Raji (cell line): ENCODE measurements around the gene AKAP6.

Experiments used
- POLR2A ChIP-seq: IDR thresholded peaks from 2 replicates; pipeline ENCODE4 v1.6.1; 2011; ENCODE audit warnings: low read depth, low read length, control low read depth; ENCODE audit not compliant: insufficient read depth

AKAP6 gene, protein sequence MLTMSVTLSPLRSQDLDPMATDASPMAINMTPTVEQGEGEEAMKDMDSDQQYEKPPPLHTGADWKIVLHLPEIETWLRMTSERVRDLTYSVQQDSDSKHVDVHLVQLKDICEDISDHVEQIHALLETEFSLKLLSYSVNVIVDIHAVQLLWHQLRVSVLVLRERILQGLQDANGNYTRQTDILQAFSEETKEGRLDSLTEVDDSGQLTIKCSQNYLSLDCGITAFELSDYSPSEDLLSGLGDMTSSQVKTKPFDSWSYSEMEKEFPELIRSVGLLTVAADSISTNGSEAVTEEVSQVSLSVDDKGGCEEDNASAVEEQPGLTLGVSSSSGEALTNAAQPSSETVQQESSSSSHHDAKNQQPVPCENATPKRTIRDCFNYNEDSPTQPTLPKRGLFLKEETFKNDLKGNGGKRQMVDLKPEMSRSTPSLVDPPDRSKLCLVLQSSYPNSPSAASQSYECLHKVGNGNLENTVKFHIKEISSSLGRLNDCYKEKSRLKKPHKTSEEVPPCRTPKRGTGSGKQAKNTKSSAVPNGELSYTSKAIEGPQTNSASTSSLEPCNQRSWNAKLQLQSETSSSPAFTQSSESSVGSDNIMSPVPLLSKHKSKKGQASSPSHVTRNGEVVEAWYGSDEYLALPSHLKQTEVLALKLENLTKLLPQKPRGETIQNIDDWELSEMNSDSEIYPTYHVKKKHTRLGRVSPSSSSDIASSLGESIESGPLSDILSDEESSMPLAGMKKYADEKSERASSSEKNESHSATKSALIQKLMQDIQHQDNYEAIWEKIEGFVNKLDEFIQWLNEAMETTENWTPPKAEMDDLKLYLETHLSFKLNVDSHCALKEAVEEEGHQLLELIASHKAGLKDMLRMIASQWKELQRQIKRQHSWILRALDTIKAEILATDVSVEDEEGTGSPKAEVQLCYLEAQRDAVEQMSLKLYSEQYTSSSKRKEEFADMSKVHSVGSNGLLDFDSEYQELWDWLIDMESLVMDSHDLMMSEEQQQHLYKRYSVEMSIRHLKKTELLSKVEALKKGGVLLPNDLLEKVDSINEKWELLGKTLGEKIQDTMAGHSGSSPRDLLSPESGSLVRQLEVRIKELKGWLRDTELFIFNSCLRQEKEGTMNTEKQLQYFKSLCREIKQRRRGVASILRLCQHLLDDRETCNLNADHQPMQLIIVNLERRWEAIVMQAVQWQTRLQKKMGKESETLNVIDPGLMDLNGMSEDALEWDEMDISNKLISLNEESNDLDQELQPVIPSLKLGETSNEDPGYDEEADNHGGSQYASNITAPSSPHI (N-terminal part only)

DNA sequence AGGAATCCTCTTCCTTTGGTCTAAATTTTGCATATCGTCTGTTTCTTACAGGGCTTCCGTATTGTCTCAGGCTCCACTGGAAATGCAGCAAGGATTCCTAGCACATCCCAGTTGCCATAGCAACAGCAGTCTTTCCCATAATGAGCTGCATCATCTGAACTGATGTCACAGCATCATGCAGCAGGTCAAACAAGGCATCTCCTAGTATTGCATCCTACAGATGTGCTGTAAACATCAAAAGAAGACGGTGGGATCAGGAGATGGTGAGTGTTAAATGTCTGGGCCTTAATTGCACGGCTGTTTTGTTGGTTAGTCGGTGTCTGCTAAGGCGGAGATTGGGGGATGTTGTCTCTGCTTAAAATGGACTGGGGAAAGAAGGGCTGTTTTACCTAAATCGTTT lies at the start of gene AKAP6:
AKAP6 (plus strand) TSS at position 153 of the 400 bp plus-strand sequence. CDS start 104,196 bp downstream, outside the sequence.
- no peak for TF ChIP-seq POLR2A

DNA sequence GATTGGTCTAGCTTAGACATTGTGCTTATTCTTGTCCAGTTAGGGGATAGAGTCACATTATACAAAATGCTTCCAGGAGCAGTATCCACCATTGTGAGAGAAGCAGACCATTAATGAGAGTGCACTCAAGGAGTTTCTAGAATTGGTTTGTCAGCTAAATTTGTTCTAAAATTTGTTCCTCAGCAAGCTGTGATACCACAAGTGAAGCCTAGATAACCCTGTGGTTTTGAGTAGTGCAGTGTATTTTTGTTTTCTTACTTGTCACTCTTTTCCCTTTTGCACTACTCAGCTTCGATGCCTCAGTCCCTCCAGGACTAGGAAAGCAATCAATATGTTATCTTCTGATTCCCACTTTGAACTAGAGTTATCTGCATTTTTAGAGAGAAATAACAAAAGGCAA lies 42.5 kb upstream of the AKAP6 start:
- TF ChIP-seq POLR2A, result no peak

DNA sequence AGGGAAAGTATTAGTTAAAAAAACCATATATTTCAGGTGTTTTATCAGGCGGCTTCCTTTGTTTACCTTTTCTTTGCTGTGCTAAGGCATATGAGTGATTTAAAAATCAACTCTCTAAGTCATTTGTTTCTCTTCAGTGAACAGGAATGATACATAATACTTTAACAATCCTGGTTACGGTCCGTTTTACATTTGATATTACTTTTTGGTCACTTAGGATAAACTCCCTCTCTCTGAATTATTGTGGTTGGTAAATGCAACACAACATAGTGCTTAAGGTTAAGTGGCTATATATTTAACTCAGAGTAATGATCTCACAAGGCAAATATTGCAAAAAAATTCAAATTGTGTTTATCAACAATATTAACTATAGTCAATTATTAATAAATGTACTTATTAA lies 32.7 kb upstream of the AKAP6 start:
- TF ChIP-seq POLR2A, result no peak

DNA sequence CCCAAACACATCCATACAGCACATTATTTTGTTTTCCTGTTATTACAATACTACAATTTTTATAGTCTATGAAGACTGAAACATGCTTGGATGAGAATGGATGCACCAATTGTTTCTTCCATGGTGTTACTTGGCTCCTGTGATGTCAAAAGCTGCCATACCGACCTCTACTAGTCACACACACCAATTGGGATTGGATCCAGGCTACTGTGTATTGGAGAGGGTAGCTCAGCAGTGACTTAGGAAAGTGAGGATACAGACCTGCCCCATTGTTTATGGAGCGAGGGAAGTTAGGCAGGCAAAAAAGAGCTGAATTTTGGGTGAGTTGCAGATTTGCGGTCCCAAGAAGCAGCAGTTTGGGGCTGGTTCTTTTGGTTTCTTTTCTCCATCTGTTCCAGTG lies 30.8 kb upstream of the AKAP6 start:
- no peak for TF ChIP-seq POLR2A

DNA sequence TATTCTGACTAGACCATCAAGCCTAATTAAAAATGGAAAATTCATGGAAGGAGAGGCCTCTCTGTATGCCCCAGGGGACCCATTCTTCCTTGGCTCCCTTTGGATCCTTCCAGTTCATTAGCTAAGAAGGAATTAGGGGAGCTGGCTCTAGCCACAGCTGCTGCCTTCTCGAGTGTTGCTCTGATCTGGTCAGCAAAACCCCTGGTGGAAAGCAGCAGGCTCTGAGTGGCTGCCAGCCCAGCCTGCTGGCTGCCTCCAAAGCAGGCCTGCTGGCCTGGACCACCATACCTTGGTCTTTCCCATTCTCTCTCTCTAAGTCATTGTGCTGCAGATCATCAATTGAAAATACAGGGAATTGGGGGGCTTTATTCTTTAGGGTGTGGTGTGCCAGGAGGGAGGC lies 29.0 kb upstream of the AKAP6 start:
- TF ChIP-seq POLR2A, result no peak

DNA sequence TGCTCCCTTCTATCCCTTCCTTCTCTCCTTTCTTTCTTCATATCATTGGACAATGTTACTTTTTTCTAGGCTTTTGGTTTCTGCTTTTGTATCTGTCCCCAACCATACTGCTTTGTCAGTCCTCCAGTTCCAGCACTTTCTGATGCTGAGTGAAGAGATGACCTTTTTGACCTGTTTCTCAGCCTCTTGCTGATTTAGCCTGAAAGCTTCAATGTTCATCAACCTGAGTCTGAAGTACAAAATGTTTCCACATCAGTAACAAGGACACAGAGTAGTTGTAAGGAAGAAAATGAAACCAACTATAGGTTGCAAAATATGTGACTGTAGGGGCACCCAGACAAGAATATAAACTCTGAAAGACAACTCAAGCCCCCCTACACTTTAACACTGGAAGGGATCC lies 25.2 kb upstream of the AKAP6 start:
- TF ChIP-seq POLR2A, result no peak

DNA sequence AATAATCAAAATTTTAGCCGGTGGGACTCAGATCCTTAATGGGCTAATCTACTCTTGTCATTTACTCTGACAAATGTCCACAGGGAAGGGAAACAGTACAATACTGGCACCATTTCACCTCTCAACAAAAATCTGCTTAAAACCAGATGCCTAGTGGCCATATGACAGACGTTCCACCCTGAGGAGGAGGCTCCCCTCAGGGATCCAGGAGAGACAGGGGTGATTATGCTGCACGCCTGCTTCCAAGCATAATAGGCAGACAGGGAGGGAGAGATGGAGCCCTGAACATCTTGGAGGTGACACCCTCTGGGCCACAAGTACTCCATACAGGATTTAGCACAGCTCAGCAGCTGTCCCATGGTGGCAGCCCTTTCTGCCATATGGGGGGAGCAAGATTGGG lies 24.8 kb upstream of the AKAP6 start:
- no peak for TF ChIP-seq POLR2A

DNA sequence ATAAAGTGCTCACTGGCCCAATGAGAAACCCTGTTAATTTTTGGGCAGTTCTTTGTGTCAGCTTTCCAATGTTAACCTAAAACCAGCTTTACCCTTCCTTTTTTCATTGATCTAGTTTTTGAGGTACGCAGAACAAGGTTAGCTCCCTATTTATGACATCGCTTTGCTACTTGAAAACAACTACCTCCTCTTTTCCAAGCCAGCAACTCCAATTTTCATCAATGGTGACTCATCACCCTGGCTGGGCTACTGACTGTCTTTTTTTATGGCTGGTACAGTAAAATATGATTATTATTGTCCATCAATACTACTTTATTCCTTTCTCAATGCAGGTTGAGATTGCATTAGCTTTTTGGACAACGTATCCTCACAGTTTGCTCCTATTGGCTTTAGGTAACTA lies 22.5 kb upstream of the AKAP6 start:
- no peak for TF ChIP-seq POLR2A

DNA sequence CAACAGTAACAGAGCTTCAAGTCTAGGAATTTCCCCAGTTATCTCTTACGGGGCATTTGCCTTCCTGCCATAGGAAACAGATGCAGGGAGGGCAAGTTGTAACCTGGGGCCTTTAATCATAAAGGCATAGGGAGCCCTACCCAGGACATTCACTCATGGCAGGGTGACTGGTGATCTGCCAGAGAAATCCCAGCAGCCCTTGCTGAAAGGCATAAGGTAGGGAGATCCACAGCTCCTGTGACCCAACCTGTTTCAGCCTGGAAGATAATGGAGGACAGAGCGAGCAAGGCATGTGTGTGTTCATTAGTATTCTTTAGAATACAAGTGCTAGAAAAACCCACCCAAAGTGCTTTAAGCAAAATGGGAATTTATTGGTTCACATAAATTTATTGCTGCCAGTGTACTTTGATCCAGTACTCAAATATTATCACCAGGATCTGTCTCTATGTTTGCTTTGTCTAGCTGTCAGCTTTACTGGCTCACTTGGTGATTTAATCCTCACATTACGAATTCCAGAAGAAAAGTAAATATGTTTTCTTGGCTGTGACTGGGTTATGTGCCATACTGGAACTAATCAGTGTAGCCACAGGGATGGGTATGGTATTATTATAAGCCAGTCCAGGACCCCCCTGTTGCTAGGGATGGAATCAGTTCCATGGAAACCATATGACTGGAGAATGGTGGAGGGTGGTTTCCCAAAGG lies 21.1 kb upstream of the AKAP6 start:
- TF ChIP-seq POLR2A, result no peak

DNA sequence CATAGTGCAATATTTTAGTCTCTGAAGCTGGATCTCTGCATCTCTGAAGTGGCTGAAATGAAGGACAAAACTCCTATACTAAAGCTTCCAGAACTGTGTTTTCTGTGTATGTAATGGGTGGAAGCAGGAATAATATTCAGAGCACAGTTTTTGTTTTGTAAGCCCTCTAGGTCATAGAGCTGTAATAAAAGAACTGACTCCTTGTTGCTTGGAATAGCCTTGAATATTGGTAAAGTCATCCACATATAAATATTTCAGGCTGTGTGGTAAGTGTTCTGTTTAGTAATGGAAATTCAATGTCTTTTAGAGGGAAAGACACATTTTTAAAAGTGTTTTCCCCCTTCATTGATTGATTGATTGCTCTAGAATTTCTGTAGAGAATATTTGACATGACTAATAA lies 18.2 kb upstream of the AKAP6 start:
- TF ChIP-seq POLR2A, result no peak

DNA sequence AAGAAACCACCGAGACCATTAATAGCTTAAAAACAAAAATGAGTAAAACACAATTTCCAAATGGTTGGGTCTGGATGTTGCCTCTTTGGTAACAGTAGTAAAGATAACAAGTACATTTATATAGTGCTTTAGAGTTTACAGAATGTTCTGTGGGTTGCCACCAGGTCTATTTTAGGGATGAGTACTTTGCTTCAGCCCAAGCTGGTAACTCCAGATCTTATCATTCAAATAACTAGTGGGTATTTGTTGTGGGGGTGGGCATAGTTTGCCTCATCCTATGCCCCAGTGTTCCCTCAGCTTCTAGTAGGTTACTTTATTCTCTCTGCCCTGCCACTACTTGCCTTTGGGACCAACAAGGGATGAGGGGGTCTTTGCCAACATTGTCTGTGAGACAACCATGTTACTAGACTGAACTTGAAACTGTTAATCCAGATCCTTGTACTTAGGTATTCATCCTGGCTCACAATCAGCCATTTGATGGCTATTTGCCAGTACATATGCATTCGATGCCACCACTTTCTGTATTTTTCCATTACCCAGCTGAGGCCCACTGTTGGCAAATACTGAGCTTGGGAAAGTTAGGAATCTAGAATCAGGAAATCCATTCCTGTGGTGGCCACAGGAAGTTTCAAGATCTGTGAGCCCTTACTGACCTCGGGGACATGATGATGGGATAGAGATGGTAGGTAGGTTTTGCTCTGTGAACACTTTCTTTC lies 17.6 kb upstream of the AKAP6 start:
- TF ChIP-seq POLR2A, result no peak

DNA sequence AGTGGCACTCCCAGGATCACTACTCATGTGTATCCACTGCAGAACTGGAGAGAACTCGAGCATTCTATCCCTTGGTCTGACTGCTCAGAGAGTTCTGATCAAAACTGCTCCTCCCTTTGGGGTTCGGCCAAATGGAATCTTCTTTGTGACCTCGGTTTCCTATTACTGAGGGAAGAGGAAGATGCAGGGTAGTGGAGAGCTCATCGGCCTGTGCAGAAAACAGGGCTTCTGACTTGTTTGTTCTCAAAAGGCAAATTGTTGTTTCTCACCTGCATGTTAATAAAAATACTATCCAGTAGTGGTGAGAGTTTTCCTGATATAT lies 17.1 kb upstream of the AKAP6 start:
- TF ChIP-seq POLR2A, result no peak

DNA sequence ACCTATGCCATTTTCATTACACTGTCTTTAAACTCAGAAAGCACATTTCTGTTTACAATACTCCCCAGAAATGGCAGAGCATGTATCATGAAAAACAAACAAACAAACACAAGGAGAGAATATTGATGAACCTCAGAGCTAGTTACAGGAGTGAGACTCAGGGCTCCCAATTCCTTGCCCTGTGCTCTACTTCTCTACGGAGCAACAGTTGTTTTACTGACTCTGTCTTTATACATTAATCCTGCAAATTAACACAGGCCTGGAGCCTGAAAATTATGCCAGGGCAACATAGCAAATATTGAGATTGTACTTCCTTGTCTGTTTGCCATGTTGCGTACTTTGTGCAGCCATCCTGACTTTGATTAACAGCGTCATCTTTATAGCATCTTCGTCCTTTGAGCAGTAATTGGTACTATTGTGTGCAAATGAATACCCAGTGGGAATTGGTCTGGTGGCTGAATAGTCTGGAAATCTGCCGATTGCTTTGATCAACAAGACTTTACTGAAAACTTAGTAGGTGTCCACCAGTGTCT lies 15.2 kb upstream of the AKAP6 start:
- TF ChIP-seq POLR2A, result no peak

DNA sequence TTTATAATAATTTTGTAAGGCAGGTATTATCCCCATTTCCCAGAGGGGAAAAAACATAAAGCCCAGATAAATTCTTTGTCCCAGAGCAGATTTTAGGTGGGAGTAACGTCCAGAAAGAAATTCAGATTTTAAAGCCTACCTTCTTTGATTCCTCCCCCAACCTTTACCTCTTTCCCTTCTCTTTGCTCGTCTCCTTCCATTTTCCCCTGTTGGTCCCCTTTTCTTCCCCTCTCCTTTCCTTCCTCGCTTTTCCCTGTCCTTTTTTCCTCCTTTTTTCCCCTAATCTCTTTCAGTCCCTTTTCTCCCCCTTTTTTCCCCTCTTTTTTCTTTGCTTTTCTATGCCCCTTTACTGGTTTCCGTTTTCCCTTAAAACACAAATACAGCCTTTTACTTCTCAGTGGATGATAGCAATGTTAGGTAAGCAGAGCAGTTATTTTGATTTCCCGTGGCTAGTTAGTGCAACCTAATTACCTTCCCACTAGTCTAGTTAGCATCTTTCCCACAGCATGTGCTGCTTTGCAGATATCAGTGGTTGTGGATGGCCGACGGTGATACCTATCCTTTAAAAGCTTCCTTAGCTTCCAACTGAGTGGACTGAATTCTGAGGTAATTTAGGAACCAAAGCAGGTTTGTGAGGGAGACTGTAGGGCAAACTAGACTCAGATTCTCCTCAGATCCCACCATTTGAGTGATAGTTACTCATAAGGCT lies 10.9 kb upstream of the AKAP6 start:
- TF ChIP-seq POLR2A, result no peak
